SK-N-SH (cell line): ENCODE measurements around the gene IL3.

Source experiments
- ELF1 ChIP-seq: IDR thresholded peaks from 2 replicates; pipeline ENCODE4 v1.4.0; 2012
- EP300 ChIP-seq, 2 experiments: IDR thresholded peaks; 2 replicates each; pipeline versions ENCODE4 v1.4.0 to v1.6.1; 2012; ENCODE audit warnings: borderline replicate concordance in 1 of 2, low read depth in 1 of 2, low read length in 1 of 2
- FOSL2 ChIP-seq: IDR thresholded peaks from 2 replicates; pipeline ENCODE4 v1.4.0; 2012; ENCODE audit warnings: low read depth, mild to moderate bottlenecking, moderate library complexity, borderline replicate concordance
- FOXM1 ChIP-seq: IDR thresholded peaks from 2 replicates; pipeline ENCODE4 v1.4.0; 2012; ENCODE audit warnings: low read depth, mild to moderate bottlenecking
- MXI1 ChIP-seq: IDR thresholded peaks from 2 replicates; pipeline ENCODE4 v1.6.1; 2012; ENCODE audit warnings: mild to moderate bottlenecking, low read depth, low read length, improper control_type of control experiment
- SIN3A ChIP-seq: IDR thresholded peaks from 2 replicates; pipeline ENCODE4 v1.6.1; 2012; ENCODE audit warnings: low read depth, mild to moderate bottlenecking, low read length, moderate library complexity, borderline replicate concordance
- SMC3 ChIP-seq: IDR thresholded peaks from 2 replicates; pipeline ENCODE4 v1.6.1; 2012; ENCODE audit warnings: low read depth, low read length, improper control_type of control experiment
- USF1 ChIP-seq: IDR thresholded peaks from 2 replicates; pipeline ENCODE4 v1.4.0; 2012; ENCODE audit warnings: low read depth, borderline replicate concordance
- YY1 ChIP-seq: IDR thresholded peaks from 2 replicates; pipeline ENCODE4 v1.4.0; 2012; ENCODE audit warnings: low read depth, mild to moderate bottlenecking
- TF ChIP-seq, protein P1 (sequence below): fragments of 200-600 bp; sonication (generic); IDR thresholded peaks from 2 replicates; pipeline ENCODE4 v1.6.1; 2017; ENCODE audit warnings: antibody characterized with exemption, mild to moderate bottlenecking, moderate library complexity
- TF ChIP-seq, protein P2 (sequence below): IDR thresholded peaks from 2 replicates; pipeline ENCODE4 v1.4.0; 2012; ENCODE audit warnings: low read depth
- TF ChIP-seq, protein P3 (sequence below): IDR thresholded peaks from 2 replicates; pipeline ENCODE4 v1.4.0; 2012; ENCODE audit warnings: low read depth, borderline replicate concordance

DNA sequence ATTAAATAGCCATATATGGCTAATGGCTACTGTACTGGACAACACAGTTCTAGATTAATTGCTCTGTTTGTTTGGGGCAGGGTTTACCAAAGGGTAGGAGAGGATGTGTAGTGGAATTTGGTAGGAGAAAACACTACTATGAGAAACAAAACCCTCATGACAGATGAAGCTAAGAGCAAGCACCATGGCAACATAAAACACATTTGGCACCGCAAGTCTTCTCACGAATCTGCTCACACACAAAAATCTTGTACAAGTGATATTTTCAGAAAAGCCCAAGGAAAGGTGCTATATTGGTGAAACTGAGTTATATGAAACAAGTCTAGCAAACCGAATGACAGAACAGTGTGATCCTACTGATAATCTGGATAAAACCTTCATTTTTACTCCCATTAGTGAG is 51.7 kb downstream of the IL3 start:
- TF ChIP-seq, protein P1, sequence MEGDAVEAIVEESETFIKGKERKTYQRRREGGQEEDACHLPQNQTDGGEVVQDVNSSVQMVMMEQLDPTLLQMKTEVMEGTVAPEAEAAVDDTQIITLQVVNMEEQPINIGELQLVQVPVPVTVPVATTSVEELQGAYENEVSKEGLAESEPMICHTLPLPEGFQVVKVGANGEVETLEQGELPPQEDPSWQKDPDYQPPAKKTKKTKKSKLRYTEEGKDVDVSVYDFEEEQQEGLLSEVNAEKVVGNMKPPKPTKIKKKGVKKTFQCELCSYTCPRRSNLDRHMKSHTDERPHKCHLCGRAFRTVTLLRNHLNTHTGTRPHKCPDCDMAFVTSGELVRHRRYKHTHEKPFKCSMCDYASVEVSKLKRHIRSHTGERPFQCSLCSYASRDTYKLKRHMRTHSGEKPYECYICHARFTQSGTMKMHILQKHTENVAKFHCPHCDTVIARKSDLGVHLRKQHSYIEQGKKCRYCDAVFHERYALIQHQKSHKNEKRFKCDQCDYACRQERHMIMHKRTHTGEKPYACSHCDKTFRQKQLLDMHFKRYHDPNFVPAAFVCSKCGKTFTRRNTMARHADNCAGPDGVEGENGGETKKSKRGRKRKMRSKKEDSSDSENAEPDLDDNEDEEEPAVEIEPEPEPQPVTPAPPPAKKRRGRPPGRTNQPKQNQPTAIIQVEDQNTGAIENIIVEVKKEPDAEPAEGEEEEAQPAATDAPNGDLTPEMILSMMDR: no peak
- no peak for TF ChIP-seq ELF1
- no peak for TF ChIP-seq USF1
- TF ChIP-seq MXI1: no peak
- TF ChIP-seq YY1: no peak
- no peak for TF ChIP-seq FOSL2
- no peak for TF ChIP-seq SIN3A
- TF ChIP-seq, protein P2, sequence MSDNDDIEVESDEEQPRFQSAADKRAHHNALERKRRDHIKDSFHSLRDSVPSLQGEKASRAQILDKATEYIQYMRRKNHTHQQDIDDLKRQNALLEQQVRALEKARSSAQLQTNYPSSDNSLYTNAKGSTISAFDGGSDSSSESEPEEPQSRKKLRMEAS: no peak
- no peak for TF ChIP-seq SMC3
- TF ChIP-seq FOXM1: no peak
- no peak for TF ChIP-seq EP300 (IDR thresholded peaks at IDR 0.05; ENCODE audit: borderline replicate concordance in 1 of 2, low read depth in 1 of 2, low read length in 1 of 2)
- TF ChIP-seq, protein P3, sequence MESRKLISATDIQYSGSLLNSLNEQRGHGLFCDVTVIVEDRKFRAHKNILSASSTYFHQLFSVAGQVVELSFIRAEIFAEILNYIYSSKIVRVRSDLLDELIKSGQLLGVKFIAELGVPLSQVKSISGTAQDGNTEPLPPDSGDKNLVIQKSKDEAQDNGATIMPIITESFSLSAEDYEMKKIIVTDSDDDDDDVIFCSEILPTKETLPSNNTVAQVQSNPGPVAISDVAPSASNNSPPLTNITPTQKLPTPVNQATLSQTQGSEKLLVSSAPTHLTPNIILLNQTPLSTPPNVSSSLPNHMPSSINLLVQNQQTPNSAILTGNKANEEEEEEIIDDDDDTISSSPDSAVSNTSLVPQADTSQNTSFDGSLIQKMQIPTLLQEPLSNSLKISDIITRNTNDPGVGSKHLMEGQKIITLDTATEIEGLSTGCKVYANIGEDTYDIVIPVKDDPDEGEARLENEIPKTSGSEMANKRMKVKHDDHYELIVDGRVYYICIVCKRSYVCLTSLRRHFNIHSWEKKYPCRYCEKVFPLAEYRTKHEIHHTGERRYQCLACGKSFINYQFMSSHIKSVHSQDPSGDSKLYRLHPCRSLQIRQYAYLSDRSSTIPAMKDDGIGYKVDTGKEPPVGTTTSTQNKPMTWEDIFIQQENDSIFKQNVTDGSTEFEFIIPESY: no peak
